Eye (tissue), 1 donor: ENCODE measurements around the gene NDUFS1.
"Not testable (repeated sequence)": the region's sequence is repeated elsewhere in the genome, so short reads cannot be mapped to it uniquely, and the experiment has no call there.

ENCODE experiments used
- DNase-seq: peaks from one replicate; pipeline ENCODE4 v3.0.0-alpha.2; 2015

Gene NDUFS1

GRCh38 chr2:206160807-206161179 lies 1.5 kb upstream of the NDUFS1 start:
- no peak for DNase-seq

GRCh38 chr2:206160125-206160806 lies 1.0 kb upstream of the NDUFS1 start:
- no peak for DNase-seq

- no peak for DNase-seq
These were observed 490 bp downstream of the NDUFS1 start for GRCh38 chr2:206158563-206159345.

- not testable (repeated sequence) for DNase-seq
These were observed 2.2 kb downstream of the NDUFS1 start for GRCh38 chr2:206157014-206157413.

GRCh38 chr2:206154197-206154596 lies 5.0 kb downstream of the NDUFS1 start:
- DNase-seq = peak; percentile 41

GRCh38 chr2:206150631-206151030 lies 8.6 kb downstream of the NDUFS1 start:
- DNase-seq = no peak

- no peak for DNase-seq
These were observed 9.1 kb downstream of the NDUFS1 start for GRCh38 chr2:206150168-206150567.

- no peak for DNase-seq
These were observed 9.9 kb downstream of the NDUFS1 start for GRCh38 chr2:206149330-206149729.

- DNase-seq = no peak
These were observed 13.6 kb downstream of the NDUFS1 start for GRCh38 chr2:206145665-206146064.

GRCh38 chr2:206144383-206144782 lies 14.9 kb downstream of the NDUFS1 start:
- DNase-seq = no peak

- DNase-seq = no peak
These were observed 15.8 kb downstream of the NDUFS1 start for GRCh38 chr2:206143451-206143850.

- DNase-seq = no peak
These were observed 31.6 kb downstream of the NDUFS1 start for GRCh38 chr2:206127656-206128055.

GRCh38 chr2:206125901-206126300 lies 33.3 kb downstream of the NDUFS1 start:
- no peak for DNase-seq

- DNase-seq = not testable (repeated sequence)
These were observed 36.7 kb downstream of the NDUFS1 start for GRCh38 chr2:206122569-206122968.

- no peak for DNase-seq
These were observed 43.0 kb downstream of the NDUFS1 start for GRCh38 chr2:206116278-206116677.

GRCh38 chr2:206115026-206115578 lies 44.1 kb downstream of the NDUFS1 start:
- DNase-seq = no peak

- no peak for DNase-seq
These were observed 46.2 kb downstream of the NDUFS1 start for GRCh38 chr2:206112846-206113547.

GRCh38 chr2:206112108-206112507 lies 47.1 kb downstream of the NDUFS1 start:
- DNase-seq = no peak

GRCh38 chr2:206108713-206109112 lies 50.5 kb downstream of the NDUFS1 start:
- DNase-seq = no peak

- no peak for DNase-seq
These were observed 53.7 kb downstream of the NDUFS1 start for GRCh38 chr2:206105541-206105940.

GRCh38 chr2:206105038-206105437 lies 54.2 kb downstream of the NDUFS1 start:
- no peak for DNase-seq

- DNase-seq = not testable (repeated sequence)
These were observed 60.4 kb downstream of the NDUFS1 start for GRCh38 chr2:206098872-206099271.

GRCh38 chr2:206098471-206098870 lies 60.8 kb downstream of the NDUFS1 start:
- no peak for DNase-seq
